Testis (tissue), 2 donors: ENCODE measurements around the gene RALB.

Experiments
- POLR2A ChIP-seq: fragments of 450-650 bp; IDR thresholded peaks from one replicate; pipeline ENCODE4 v1.6.1; 2017; ENCODE audit warnings: antibody characterized with exemption, mild to moderate bottlenecking, moderate library complexity
- TF ChIP-seq, protein P1 (sequence below), 3 experiments: fragments of 450-650 bp in 2 of 3; fragments of 200-600 bp in 1 of 3; sonication (generic) in 1 of 3; IDR thresholded peaks; one replicate each; pipeline ENCODE4 v1.5.1; 2016 to 2019; ENCODE audit warnings: antibody characterized with exemption in 3 of 3, mild to moderate bottlenecking in 2 of 3, moderate library complexity in 1 of 3

- TF ChIP-seq, protein P1, sequence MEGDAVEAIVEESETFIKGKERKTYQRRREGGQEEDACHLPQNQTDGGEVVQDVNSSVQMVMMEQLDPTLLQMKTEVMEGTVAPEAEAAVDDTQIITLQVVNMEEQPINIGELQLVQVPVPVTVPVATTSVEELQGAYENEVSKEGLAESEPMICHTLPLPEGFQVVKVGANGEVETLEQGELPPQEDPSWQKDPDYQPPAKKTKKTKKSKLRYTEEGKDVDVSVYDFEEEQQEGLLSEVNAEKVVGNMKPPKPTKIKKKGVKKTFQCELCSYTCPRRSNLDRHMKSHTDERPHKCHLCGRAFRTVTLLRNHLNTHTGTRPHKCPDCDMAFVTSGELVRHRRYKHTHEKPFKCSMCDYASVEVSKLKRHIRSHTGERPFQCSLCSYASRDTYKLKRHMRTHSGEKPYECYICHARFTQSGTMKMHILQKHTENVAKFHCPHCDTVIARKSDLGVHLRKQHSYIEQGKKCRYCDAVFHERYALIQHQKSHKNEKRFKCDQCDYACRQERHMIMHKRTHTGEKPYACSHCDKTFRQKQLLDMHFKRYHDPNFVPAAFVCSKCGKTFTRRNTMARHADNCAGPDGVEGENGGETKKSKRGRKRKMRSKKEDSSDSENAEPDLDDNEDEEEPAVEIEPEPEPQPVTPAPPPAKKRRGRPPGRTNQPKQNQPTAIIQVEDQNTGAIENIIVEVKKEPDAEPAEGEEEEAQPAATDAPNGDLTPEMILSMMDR (IDR thresholded peaks at IDR 0.05), result no peak
- no peak for TF ChIP-seq POLR2A
Measured at GRCh38 chr2:120203251-120204021, 49.2 kb upstream of the RALB start.
